Stimulated activated CD4-positive, alpha-beta T cell treated with anti-CD3 and anti-CD28 coated beads, TNF-alpha, amount 100 ng/mL, for 24 hours (primary cell): Measurements from ENCODE around the gene CENPP.

Experiments
- DNase-seq, 3 experiments: peaks; one replicate each; pipeline ENCODE4 v3.0.0-alpha.2; 2020; ENCODE audit warnings: low read depth in 3 of 3

Gene CENPP

GRCh38 chr9:92656537-92656925, 330.8 kb downstream of the CENPP start:
- no peak for DNase-seq

GRCh38 chr9:92657296-92658094, 331.7 kb downstream of the CENPP start:
- no peak for DNase-seq

GRCh38 chr9:92658176-92658575, 332.4 kb downstream of the CENPP start:
- DNase-seq = no peak

- DNase-seq = no peak
These were observed 332.9 kb downstream of the CENPP start for GRCh38 chr9:92658611-92659010.

GRCh38 chr9:92659601-92660000, 333.8 kb downstream of the CENPP start:
- DNase-seq = no peak

- DNase-seq = no peak
These were observed 334.5 kb downstream of the CENPP start for GRCh38 chr9:92660266-92660665.

GRCh38 chr9:92661127-92661526, 335.4 kb downstream of the CENPP start:
- no peak for DNase-seq

- DNase-seq = no peak
These were observed 336.0 kb downstream of the CENPP start for GRCh38 chr9:92661743-92662142.

GRCh38 chr9:92663126-92663525, 337.4 kb downstream of the CENPP start:
- no peak for DNase-seq

- no peak for DNase-seq
These were observed 338.2 kb downstream of the CENPP start for GRCh38 chr9:92663951-92664350.

- no peak for DNase-seq
These were observed 338.8 kb downstream of the CENPP start for GRCh38 chr9:92664394-92665152.

GRCh38 chr9:92665836-92666235, 340.1 kb downstream of the CENPP start:
- no peak for DNase-seq

GRCh38 chr9:92666236-92666635, 340.5 kb downstream of the CENPP start:
- DNase-seq = no peak

GRCh38 chr9:92666912-92667532, 341.3 kb downstream of the CENPP start:
- DNase-seq = no peak

- peak; percentile 9 to 58 (median 19) for DNase-seq
These were observed 343.2 kb downstream of the CENPP start for GRCh38 chr9:92668746-92669526.

- DNase-seq = peak in 1 of 3 experiments; percentile 24
These were observed 343.8 kb downstream of the CENPP start for GRCh38 chr9:92669527-92669889.
